IMR-90 (cell line): ENCODE results near the gene ANKMY1. TPM values are rescaled to one million over a fixed set of nuclear protein-coding genes. Genes with fewer than 3 reads are reported as not detected.

Experiments
- ATAC-seq: fragments of 200-7000 bp; cut with Tn5 transposase; 2 replicates; pipeline ENCODE4 v1.9.1; 2020; ENCODE audit warnings: low read depth, mild to moderate bottlenecking, moderate library complexity
- BruUV-seq: library from RNA; stranded (reverse); fragments of 400-500 nt; replicated peaks from 2 replicates; lab custom pipeline; 2021; lab: Mats Ljungman, UMichigan
- CTCF ChIA-PET: fragments of 300-600 bp; formaldehyde crosslinking; extraction: SDS; loops from one replicate; lab custom pipeline; 2021; ENCODE audit warnings: antibody characterized with exemption; lab: Yijun Ruan, JAX
- POLR2A ChIA-PET: fragments of 300-600 bp; sonication (Branson Sonifier 250); formaldehyde crosslinking; loops from one replicate; lab custom pipeline; 2022; ENCODE audit warnings: antibody characterized with exemption; ENCODE audit not compliant: unreplicated experiment; lab: Charles Lee
- DNase-seq: peaks from one replicate; pipeline ENCODE4 v3.0.0; 2013
- H2AFZ ChIP-seq: replicated peaks from 2 replicates; pipeline ENCODE3; 2013; ENCODE audit warnings: low read length, mild to moderate bottlenecking; ENCODE audit not compliant: poor library complexity
- H2AK5ac ChIP-seq: 2 replicates; pipeline ENCODE4 v1.6.1; 2013; ENCODE audit warnings: low read depth, low read length, inconsistent platforms
- H2AK9ac ChIP-seq: replicated peaks from 2 replicates; pipeline ENCODE3; 2013; ENCODE audit warnings: mild to moderate bottlenecking, low read depth, low read length, moderate library complexity; ENCODE audit not compliant: poor library complexity
- H2BK120ac ChIP-seq: 2 replicates; pipeline ENCODE4 v1.6.1; 2013; ENCODE audit warnings: low read depth, low read length, inconsistent platforms
- H2BK15ac ChIP-seq: 3 replicates; pipeline ENCODE4 v1.6.1; 2013; ENCODE audit warnings: low read depth, low read length, inconsistent platforms
- H2BK20ac ChIP-seq: 2 replicates; pipeline ENCODE4 v1.6.1; 2013; ENCODE audit warnings: low read depth, mild to moderate bottlenecking, inconsistent platforms, low read length, moderate library complexity
- H2BK5ac ChIP-seq: 2 replicates; pipeline ENCODE4 v1.6.1; 2013; ENCODE audit warnings: mild to moderate bottlenecking, low read depth, low read length, inconsistent platforms; ENCODE audit not compliant: poor library complexity, severe bottlenecking
- H3K14ac ChIP-seq: replicated peaks from 2 replicates; pipeline ENCODE4 v1.6.1; 2013; ENCODE audit warnings: low read depth, low read length, inconsistent platforms
- H3K18ac ChIP-seq: 2 replicates; pipeline ENCODE4 v1.6.1; 2013; ENCODE audit warnings: low read depth, low read length, control low read depth
- H3K23ac ChIP-seq: 2 replicates; pipeline ENCODE4 v1.6.1; 2013; ENCODE audit warnings: low read depth, low read length, inconsistent platforms
- H3K27ac ChIP-seq: 2 replicates; pipeline ENCODE4 v1.5.1; 2013; ENCODE audit warnings: mild to moderate bottlenecking, control low read depth, low read length; ENCODE audit not compliant: insufficient read depth
- H3K27me3 ChIP-seq: 2 replicates; pipeline ENCODE4 v1.6.1; 2013; ENCODE audit warnings: low read length; ENCODE audit not compliant: control insufficient read depth, insufficient read depth
- H3K36me3 ChIP-seq: 2 replicates; pipeline ENCODE4 v1.6.1; 2013; ENCODE audit warnings: low read length, mixed read lengths; ENCODE audit not compliant: control insufficient read depth, insufficient read depth
- H3K4ac ChIP-seq: 2 replicates; pipeline ENCODE4 v1.6.1; 2013; ENCODE audit warnings: low read depth, low read length, inconsistent platforms
- H3K4me1 ChIP-seq: 2 replicates; pipeline ENCODE4 v1.6.1; 2013; ENCODE audit warnings: low read length, mixed read lengths; ENCODE audit not compliant: control insufficient read depth, insufficient read depth
- H3K4me2 ChIP-seq: 2 replicates; pipeline ENCODE4 v1.6.1; 2013; ENCODE audit warnings: low read depth, mild to moderate bottlenecking, control low read depth, low read length, moderate library complexity
- H3K4me3 ChIP-seq: 2 replicates; pipeline ENCODE4 v1.5.1; 2013; ENCODE audit warnings: low read depth, mild to moderate bottlenecking, control low read depth, low read length, moderate library complexity; ENCODE audit not compliant: insufficient read depth
- H3K56ac ChIP-seq: 2 replicates; pipeline ENCODE4 v1.6.1; 2013; ENCODE audit warnings: low read length, inconsistent platforms; ENCODE audit not compliant: insufficient read depth; ENCODE audit errors: extremely low read depth
- H3K79me1 ChIP-seq, 2 experiments: 2 replicates each; pipeline ENCODE4 v1.6.1; 2013; ENCODE audit warnings: low read length in 2 of 2, inconsistent platforms in 1 of 2, low read depth in 1 of 2
- H3K9ac ChIP-seq: 2 replicates; pipeline ENCODE4 v1.6.1; 2013; ENCODE audit warnings: low read depth, low read length, control low read depth
- H3K9me1 ChIP-seq: 2 replicates; pipeline ENCODE4 v1.6.1; 2013; ENCODE audit warnings: low read length, inconsistent platforms; ENCODE audit not compliant: insufficient read depth
- H3K9me3 ChIP-seq: 2 replicates; pipeline ENCODE4 v1.6.1; 2013; ENCODE audit warnings: low read length; ENCODE audit not compliant: control insufficient read depth, insufficient read depth
- H4K20me1 ChIP-seq: 2 replicates; pipeline ENCODE4 v1.6.1; 2013; ENCODE audit warnings: low read length, inconsistent platforms; ENCODE audit not compliant: insufficient read depth
- H4K5ac ChIP-seq: 2 replicates; pipeline ENCODE4 v1.6.1; 2013; ENCODE audit warnings: mild to moderate bottlenecking, low read depth, low read length, control low read depth
- H4K8ac ChIP-seq, 2 experiments: 2 replicates each; pipeline ENCODE4 v1.6.1; 2013; ENCODE audit warnings: low read depth in 2 of 2, low read length in 2 of 2, control low read depth in 1 of 2, inconsistent platforms in 1 of 2
- H4K91ac ChIP-seq: 2 replicates; pipeline ENCODE4 v1.6.1; 2013; ENCODE audit warnings: low read depth, low read length, inconsistent platforms; ENCODE audit not compliant: insufficient read depth
- CEBPB ChIP-seq: IDR thresholded peaks from 2 replicates; pipeline ENCODE4 v1.6.1; 2012; ENCODE audit warnings: low read depth, low read length, improper control_type of control experiment
- CHD1 ChIP-seq: IDR thresholded peaks from 2 replicates; pipeline ENCODE4 v1.6.1; 2012; ENCODE audit warnings: low read depth, low read length, improper control_type of control experiment
- FOS ChIP-seq: fragments of 150-350 bp; IDR thresholded peaks from 2 replicates; pipeline ENCODE4 v1.6.1; 2016; ENCODE audit warnings: low read depth, low read length
- MAFK ChIP-seq: IDR thresholded peaks from 2 replicates; pipeline ENCODE4 v1.6.1; 2012; ENCODE audit warnings: low read depth, low read length, improper control_type of control experiment
- MAZ ChIP-seq: IDR thresholded peaks from 2 replicates; pipeline ENCODE4 v1.6.1; 2012; ENCODE audit warnings: low read depth, mild to moderate bottlenecking, low read length, improper control_type of control experiment, moderate library complexity, borderline replicate concordance
- MXI1 ChIP-seq: IDR thresholded peaks from 2 replicates; pipeline ENCODE4 v1.6.1; 2012; ENCODE audit warnings: low read depth, mild to moderate bottlenecking, low read length, moderate library complexity, borderline replicate concordance
- NFE2L2 ChIP-seq: fragments of 150-350 bp; IDR thresholded peaks from 2 replicates; pipeline ENCODE4 v1.6.1; 2016; ENCODE audit warnings: low read depth, mild to moderate bottlenecking, low read length
- RCOR1 ChIP-seq: IDR thresholded peaks from 2 replicates; pipeline ENCODE4 v1.6.1; 2012; ENCODE audit warnings: mild to moderate bottlenecking, low read length, improper control_type of control experiment; ENCODE audit not compliant: insufficient replicate concordance
- RFX5 ChIP-seq: IDR thresholded peaks from 2 replicates; pipeline ENCODE4 v1.8.0; 2012; ENCODE audit warnings: low read depth, mild to moderate bottlenecking, low read length, moderate library complexity
- WGBS, 2 experiments: methylation state at CpG; one replicate each; pipeline versions ENCODE4 v1.1.5 to v1.1.7; 2013; ENCODE audit warnings: missing lambda C conversion rate in 2 of 2; ENCODE audit not compliant: insufficient read length in 1 of 2; ENCODE audit errors: extremely low coverage in 2 of 2; 5-methylcytosine and 5-hydroxymethylcytosine counted together
- dilution Hi-C: fragments of 300-500 bp; cut with HindIII; formaldehyde crosslinking; loops from one replicate; pipeline ENCODE4 v1.14.3; 2018; ENCODE audit warnings: low sequenced_read_pairs; ENCODE audit not compliant: unreplicated experiment
- in situ Hi-C: fragments of 300-500 bp; cut with MboI; formaldehyde crosslinking; loops from 3 replicates; pipeline ENCODE4 v1.14.3; 2019; ENCODE audit warnings: low sequenced_read_pairs, inconsistent platforms, mixed read lengths
- intact Hi-C: fragments of 100-400 bp; cut with micrococcal nuclease; formaldehyde crosslinking; loops from 2 replicates; pipeline ENCODE4 v1.10.0; 2022
- polyA plus RNA-seq, 3 experiments: library from polyadenylated mRNA; depleted of rRNA; stranded (reverse); fragments of >200 nt; gene quantifications; 2 replicates each; pipeline ENCODE4 v1.2.3, GENCODE V29; 2012; ENCODE audit warnings: low replicate concordance in 1 of 3
- total RNA-seq: library from RNA; depleted of rRNA; stranded (reverse); fragments of >200 nt; gene quantifications from 2 replicates; pipeline ENCODE4 v1.2.3, GENCODE V29; 2012
- TF ChIP-seq, protein P1 (sequence below): conservative IDR thresholded peaks from 2 replicates; pipeline ENCODE4 v1.5.1; 2012; ENCODE audit warnings: mild to moderate bottlenecking, low read depth, low read length, improper control_type of control experiment

Gene ANKMY1
- total and polyA plus RNA-seq, 2 of the 4 experiments (the other 2 are of a cell fraction), result 2.9 to 5.5 TPM

DNA sequence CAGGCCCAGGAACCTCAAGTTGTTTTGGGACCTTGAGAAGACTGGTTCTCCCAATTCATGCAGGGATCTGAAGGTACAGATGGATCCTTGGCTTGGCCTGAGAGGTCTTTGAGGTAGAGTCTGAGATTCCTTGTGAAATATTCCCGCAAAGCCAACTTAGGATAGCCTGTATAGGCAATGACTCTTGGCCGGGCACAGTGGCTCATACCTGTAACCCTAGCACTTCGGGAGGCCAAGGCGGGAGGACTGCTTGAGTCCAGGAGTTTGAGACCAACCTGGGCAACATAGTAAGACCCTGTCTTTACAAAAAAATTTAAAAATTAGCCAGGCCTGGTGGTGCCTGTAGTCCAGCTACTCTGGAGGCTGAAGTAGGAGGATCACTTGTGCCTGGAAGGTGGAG is 40.4 kb downstream of the ANKMY1 start:
- TF ChIP-seq NFE2L2 (no peak), CHD1 (no peak), CEBPB (no peak), RCOR1 (no peak), RFX5 (no peak), FOS (no peak), MAFK (no peak), MXI1 (no peak), MAZ (no peak)
- TF ChIP-seq, protein P1, sequence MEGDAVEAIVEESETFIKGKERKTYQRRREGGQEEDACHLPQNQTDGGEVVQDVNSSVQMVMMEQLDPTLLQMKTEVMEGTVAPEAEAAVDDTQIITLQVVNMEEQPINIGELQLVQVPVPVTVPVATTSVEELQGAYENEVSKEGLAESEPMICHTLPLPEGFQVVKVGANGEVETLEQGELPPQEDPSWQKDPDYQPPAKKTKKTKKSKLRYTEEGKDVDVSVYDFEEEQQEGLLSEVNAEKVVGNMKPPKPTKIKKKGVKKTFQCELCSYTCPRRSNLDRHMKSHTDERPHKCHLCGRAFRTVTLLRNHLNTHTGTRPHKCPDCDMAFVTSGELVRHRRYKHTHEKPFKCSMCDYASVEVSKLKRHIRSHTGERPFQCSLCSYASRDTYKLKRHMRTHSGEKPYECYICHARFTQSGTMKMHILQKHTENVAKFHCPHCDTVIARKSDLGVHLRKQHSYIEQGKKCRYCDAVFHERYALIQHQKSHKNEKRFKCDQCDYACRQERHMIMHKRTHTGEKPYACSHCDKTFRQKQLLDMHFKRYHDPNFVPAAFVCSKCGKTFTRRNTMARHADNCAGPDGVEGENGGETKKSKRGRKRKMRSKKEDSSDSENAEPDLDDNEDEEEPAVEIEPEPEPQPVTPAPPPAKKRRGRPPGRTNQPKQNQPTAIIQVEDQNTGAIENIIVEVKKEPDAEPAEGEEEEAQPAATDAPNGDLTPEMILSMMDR, result no peak
- no peaks in the 10 kb centered on the region for H3K9me1 ChIP-seq
- no CpG with 5 or more reads among the region's 4 CpGs for WGBS, 2 experiments
- intact Hi-C loops (no loop called here), dilution Hi-C loops (no loop called here), in situ Hi-C loops (loop anchor here (5.0 kb wide), 1 partner anchor 190 kb away; no protein-coding TSS in a partner anchor)
- no peak overlapping the region for H3K4me3 ChIP-seq
- H3K4me2 ChIP-seq, result no peak overlapping the region
- H3K23ac ChIP-seq, result no peak overlapping the region
- H3K79me1 ChIP-seq, result no peaks in the 10 kb centered on the region
- H3K9me3 ChIP-seq, result peaks cover 2% of the 10 kb centered on the region
- H3K9ac ChIP-seq, result no peak overlapping the region
- no peak for ATAC-seq
- no peak overlapping the region for H3K27ac ChIP-seq
- H3K27me3 ChIP-seq, result no peaks in the 10 kb centered on the region
- no TSS peak for BruUV-seq
- no peaks in the 10 kb centered on the region for H3K36me3 ChIP-seq
- no peak overlapping the region for H3K56ac ChIP-seq
- ChIA-PET POLR2A (no interaction called here), CTCF (no interaction called here)
- H2AFZ ChIP-seq, result no peak overlapping the region
- no peak overlapping the region for H2AK5ac ChIP-seq
- H2BK15ac ChIP-seq, result no peak overlapping the region
- no peak overlapping the region for H4K5ac ChIP-seq
- no peak overlapping the region for H4K8ac ChIP-seq
- H2BK20ac ChIP-seq, result no peak overlapping the region
- H3K14ac ChIP-seq, result no peak overlapping the region
- H2BK5ac ChIP-seq, result no peak overlapping the region
- no peak overlapping the region for H2AK9ac ChIP-seq
- no peak overlapping the region for H2BK120ac ChIP-seq
- no peak overlapping the region for H4K91ac ChIP-seq
- 0 out of 2 replicates have a peak, but pooled peaks cover 3% of the 10 kb centered on the region for H4K20me1 ChIP-seq
- no peak overlapping the region for H3K4ac ChIP-seq
- H3K18ac ChIP-seq, result no peak overlapping the region
- H3K4me1 ChIP-seq, result peaks cover 1% of the 10 kb centered on the region; the same call in 1 of the 2 replicates
- no peak for DNase-seq
